SK-N-SH (cell line): ENCODE results near the gene RNF215. TPM values are rescaled to one million over a fixed set of nuclear protein-coding genes. Genes with fewer than 3 reads are reported as not detected.

Experiments used
- CTCF ChIA-PET: fragments of 300-600, 350-600 bp; formaldehyde crosslinking; extraction: SDS; loops from one replicate; lab custom pipeline; 2021; lab: Yijun Ruan, JAX
- POLR2A ChIA-PET: fragments of 350-600 bp; sonication (Branson Sonifier 250); formaldehyde crosslinking; extraction: SDS; loops from one replicate; lab custom pipeline; 2020; ENCODE audit warnings: antibody characterized with exemption, inconsistent platforms; lab: Yijun Ruan, JAX
- DNase-seq: peaks from one replicate; pipeline ENCODE4 v3.0.0; 2012
- H2AFZ ChIP-seq: fragments of 200-600 bp; sonication (generic); 2 replicates; pipeline ENCODE4 v1.8.1; 2016; ENCODE audit warnings: antibody characterized with exemption, mild to moderate bottlenecking, low read depth
- H3F3A ChIP-seq: fragments of 200-600 bp; sonication (generic); replicated peaks from 2 replicates; pipeline ENCODE3; 2016; ENCODE audit warnings: antibody characterized with exemption, mild to moderate bottlenecking; ENCODE audit not compliant: insufficient read depth
- H3K27ac ChIP-seq, 2 experiments: fragments of 200-500 bp in 1 of 2; fragments of 200-600 bp in 1 of 2; sonication (Bioruptor generic) in 1 of 2; sonication (generic), shearing (Covaris generic) in 1 of 2; 2 replicates each; pipeline versions ENCODE4 v1.5.1 to v1.6.1; 2014 to 2016; ENCODE audit warnings: low read depth in 2 of 2, inconsistent platforms in 1 of 2, low read length in 1 of 2, mild to moderate bottlenecking in 1 of 2, mixed read lengths in 1 of 2
- H3K27me3 ChIP-seq: fragments of 200-600 bp; sonication (generic), shearing (Covaris generic); 2 replicates; pipeline ENCODE4 v1.6.1; 2016; ENCODE audit warnings: mixed run types; ENCODE audit not compliant: insufficient read depth
- H3K36me3 ChIP-seq, 2 experiments: fragments of 200-500 bp in 1 of 2; fragments of 200-600 bp in 1 of 2; sonication (Bioruptor generic) in 1 of 2; sonication (generic) in 1 of 2; replicated peaks in 1 of 2; 2 replicates each; pipeline versions ENCODE3 to v1.5.1; 2014 to 2016; ENCODE audit warnings: low read length in 1 of 2, mild to moderate bottlenecking in 1 of 2; ENCODE audit not compliant: insufficient read depth in 2 of 2, control insufficient read depth in 1 of 2
- H3K4me1 ChIP-seq, 2 experiments: fragments of 200-500 bp in 1 of 2; fragments of 200-600 bp in 1 of 2; sonication (Bioruptor generic) in 1 of 2; sonication (generic), shearing (Covaris generic) in 1 of 2; 2 replicates each; pipeline versions ENCODE4 v1.5.1 to v1.6.1; 2014 to 2016; ENCODE audit warnings: low read depth in 1 of 2, low read length in 1 of 2, mixed run types in 1 of 2; ENCODE audit not compliant: insufficient read depth in 2 of 2, control insufficient read depth in 1 of 2
- H3K4me2 ChIP-seq: fragments of 200-600 bp; sonication (generic), shearing (Covaris generic); 2 replicates; pipeline ENCODE4 v1.6.1; 2017; ENCODE audit warnings: mixed run types
- H3K4me3 ChIP-seq, 2 experiments: fragments of 200-500 bp in 1 of 2; fragments of 200-600 bp in 1 of 2; sonication (Bioruptor generic) in 1 of 2; sonication (generic), shearing (Covaris generic) in 1 of 2; 2 replicates each; pipeline versions ENCODE4 v1.5.1 to v1.8.1; 2014 to 2016; ENCODE audit warnings: low read depth in 2 of 2, inconsistent platforms in 1 of 2, low read length in 1 of 2, mild to moderate bottlenecking in 1 of 2, mixed read lengths in 1 of 2, moderate library complexity in 1 of 2
- H3K79me2 ChIP-seq: fragments of 200-600 bp; sonication (generic); 2 replicates; pipeline ENCODE4 v1.8.1; 2017; ENCODE audit warnings: mild to moderate bottlenecking; ENCODE audit not compliant: insufficient read depth
- H3K9ac ChIP-seq: fragments of 200-600 bp; sonication (generic); 2 replicates; pipeline ENCODE4 v1.6.1; 2017; ENCODE audit warnings: mixed run types
- H3K9me2 ChIP-seq: fragments of 200-600 bp; sonication (generic); 2 replicates; pipeline ENCODE4 v1.6.1; 2017; ENCODE audit warnings: mixed run types
- H3K9me3 ChIP-seq: fragments of 200-600 bp; sonication (generic); 2 replicates; pipeline ENCODE4 v1.6.1; 2017; ENCODE audit warnings: mixed run types, mild to moderate bottlenecking, moderate library complexity
- H4K20me1 ChIP-seq: fragments of 200-600 bp; sonication (generic); 2 replicates; pipeline ENCODE4 v1.6.1; 2017; ENCODE audit warnings: mild to moderate bottlenecking, mixed run types; ENCODE audit not compliant: insufficient read depth
- CHD2 ChIP-seq: fragments of 150-350 bp; IDR thresholded peaks from 2 replicates; pipeline ENCODE4 v1.6.1; 2018; ENCODE audit warnings: low read length; ENCODE audit not compliant: partially characterized antibody
- CTCF ChIP-seq: fragments of 200-600 bp; sonication (generic); IDR thresholded peaks from 2 replicates; pipeline ENCODE4 v1.6.1; 2017; ENCODE audit warnings: antibody characterized with exemption, mild to moderate bottlenecking, moderate library complexity
- ELF1 ChIP-seq: IDR thresholded peaks from 2 replicates; pipeline ENCODE4 v1.4.0; 2012
- EP300 ChIP-seq, 2 experiments: IDR thresholded peaks; 2 replicates each; pipeline versions ENCODE4 v1.4.0 to v1.6.1; 2012; ENCODE audit warnings: borderline replicate concordance in 1 of 2, low read depth in 1 of 2, low read length in 1 of 2
- EZH2phosphoT487 ChIP-seq: fragments of 200-600 bp; sonication (generic); IDR thresholded peaks from 2 replicates; pipeline ENCODE4 v1.6.1; 2017; ENCODE audit warnings: low read depth, mixed run types, mild to moderate bottlenecking, antibody characterized with exemption, moderate library complexity, borderline replicate concordance
- FOSL2 ChIP-seq: IDR thresholded peaks from 2 replicates; pipeline ENCODE4 v1.4.0; 2012; ENCODE audit warnings: low read depth, mild to moderate bottlenecking, moderate library complexity, borderline replicate concordance
- FOXM1 ChIP-seq: IDR thresholded peaks from 2 replicates; pipeline ENCODE4 v1.4.0; 2012; ENCODE audit warnings: low read depth, mild to moderate bottlenecking
- GATA2 ChIP-seq: sonication (generic); formaldehyde crosslinking; IDR thresholded peaks from 2 replicates; pipeline ENCODE4 v1.5.0; 2020; ENCODE audit warnings: mild to moderate bottlenecking, missing genetic modification reagents
- IRF3 ChIP-seq: fragments of 150-350 bp; IDR thresholded peaks from 2 replicates; pipeline ENCODE4 v1.6.1; 2016; ENCODE audit warnings: mild to moderate bottlenecking, low read depth, low read length
- MAX ChIP-seq: IDR thresholded peaks from 2 replicates; pipeline ENCODE4 v1.4.0; 2012; ENCODE audit warnings: low read depth
- MEF2A ChIP-seq: IDR thresholded peaks from 2 replicates; pipeline ENCODE4 v1.4.0; 2012; ENCODE audit warnings: low read depth, borderline replicate concordance
- NFIC ChIP-seq: IDR thresholded peaks from 2 replicates; pipeline ENCODE4 v1.4.0; 2012; ENCODE audit warnings: borderline replicate concordance
- RAD21 ChIP-seq: IDR thresholded peaks from 2 replicates; pipeline ENCODE4 v1.6.1; 2012; ENCODE audit warnings: mild to moderate bottlenecking, low read length
- RCOR1 ChIP-seq: fragments of 150-350 bp; IDR thresholded peaks from 2 replicates; pipeline ENCODE4 v1.6.1; 2017; ENCODE audit warnings: antibody characterized with exemption, low read length
- RFX5 ChIP-seq: IDR thresholded peaks from 2 replicates; pipeline ENCODE4 v1.6.1; 2012; ENCODE audit warnings: mild to moderate bottlenecking, improper control_type of control experiment, low read length
- RXRA ChIP-seq: IDR thresholded peaks from 2 replicates; pipeline ENCODE4 v1.4.0; 2012; ENCODE audit warnings: low read depth, mild to moderate bottlenecking, borderline replicate concordance
- TAF1 ChIP-seq: IDR thresholded peaks from 2 replicates; pipeline ENCODE4 v1.6.1; 2012; ENCODE audit warnings: low read depth, mild to moderate bottlenecking, low read length, moderate library complexity, borderline replicate concordance
- TEAD4 ChIP-seq: IDR thresholded peaks from 2 replicates; pipeline ENCODE4 v1.4.0; 2012; ENCODE audit warnings: mild to moderate bottlenecking, borderline replicate concordance; ENCODE audit not compliant: insufficient read depth
- USF1 ChIP-seq: IDR thresholded peaks from 2 replicates; pipeline ENCODE4 v1.4.0; 2012; ENCODE audit warnings: low read depth, borderline replicate concordance
- USF2 ChIP-seq: fragments of 150-350 bp; IDR thresholded peaks from 2 replicates; pipeline ENCODE4 v1.6.1; 2017; ENCODE audit warnings: antibody characterized with exemption, low read length, low read depth, borderline replicate concordance
- WGBS: methylation state at CpG from one replicate; pipeline ENCODE4 v1.1.6; 2017; ENCODE audit warnings: low lambda C conversion rate; 5-methylcytosine and 5-hydroxymethylcytosine counted together
- polyA plus RNA-seq, 3 experiments: library from polyadenylated mRNA; depleted of rRNA; stranded (reverse); fragments of >200 nt; gene quantifications; 2 replicates each; pipeline ENCODE4 v1.2.3, GENCODE V29; 2012

RNF215 gene
- polyA plus RNA-seq, 1 of the 3 experiments (the other 2 are of a cell fraction): 28.6 TPM

- Histone ChIP-seq H3K4me1 (no peaks in the 10 kb centered on the region), H4K20me1 (no peaks in the 10 kb centered on the region), H3K4me2 (no peak overlapping the region), H3K9me3 (no peaks in the 10 kb centered on the region), H3K79me2 (no peaks in the 10 kb centered on the region), H3F3A (peaks cover 9% of the 10 kb centered on the region), H3K36me3 (peaks cover 43 to 77% of the 10 kb centered on the region in 2 experiments), H3K9me2 (no peaks in the 10 kb centered on the region), H2AFZ (no peak overlapping the region), H3K9ac (no peak overlapping the region), H3K27me3 (no peaks in the 10 kb centered on the region), H3K4me3 (no peak overlapping the region), H3K27ac (no peak overlapping the region)
- no peak for DNase-seq
- CTCF ChIA-PET: interaction anchor here (2.4 kb wide), 1 partner anchor 47 kb away, joined by 15 read pairs; no protein-coding TSS in a partner anchor
- TF ChIP-seq MAX: no peak
- no peak for TF ChIP-seq CTCF
- TF ChIP-seq FOXM1: no peak
- TF ChIP-seq GATA2: no peak
- no peak for TF ChIP-seq ELF1
- no peak for TF ChIP-seq USF2
- TF ChIP-seq TAF1: no peak
- no peak for TF ChIP-seq MEF2A
- TF ChIP-seq RFX5: no peak
- TF ChIP-seq FOSL2: no peak
- TF ChIP-seq IRF3: no peak
- WGBS: 100% methylated on average over 4 of the region's 4 CpGs
- POLR2A ChIA-PET: no interaction called here
These were observed 52.6 kb downstream of the RNF215 start for GRCh38 chr22:30334646-30335045.

GRCh38 chr22:30333707-30334087 is 53.5 kb downstream of the RNF215 start:
- POLR2A ChIA-PET: no interaction called here
- Histone ChIP-seq H3K27me3 (no peaks in the 10 kb centered on the region), H3K4me1 (no peaks in the 10 kb centered on the region), H3K36me3 (peaks cover 46 to 70% of the 10 kb centered on the region in 2 experiments), H3K27ac (no peak overlapping the region), H3F3A (peaks cover 17% of the 10 kb centered on the region), H3K9me2 (no peaks in the 10 kb centered on the region), H3K4me3 (no peak overlapping the region), H4K20me1 (no peaks in the 10 kb centered on the region), H3K9ac (no peak overlapping the region), H3K4me2 (no peak overlapping the region), H3K9me3 (no peaks in the 10 kb centered on the region), H3K79me2 (no peaks in the 10 kb centered on the region), H2AFZ (no peak overlapping the region)
- WGBS: 100% methylated on average over 3 of the region's 3 CpGs
- no peak for DNase-seq
- CTCF ChIA-PET: no interaction called here
- TF ChIP-seq RXRA (no peak), CHD2 (no peak), USF2 (no peak), NFIC (no peak), RCOR1 (no peak), USF1 (no peak), TAF1 (no peak), EZH2phosphoT487 (no peak), EP300 (IDR thresholded peaks at IDR 0.05; ENCODE audit: borderline replicate concordance in 1 of 2, low read depth in 1 of 2, low read length in 1 of 2) (no peak), RAD21 (no peak), FOSL2 (no peak), TEAD4 (no peak)
